Activated naive CD4-positive, alpha-beta T cell treated with anti-CD3 and anti-CD28 coated beads, Interleukin-2, amount 50 U/mL, for 72 hours (primary cell): ENCODE measurements around the gene USP49. TPM values are rescaled to one million over a fixed set of nuclear protein-coding genes. Genes with fewer than 3 reads are reported as not detected.

Experiments
- ATAC-seq, 2 donors: fragments of 150-1000 bp; cut with Tn5 transposase; 2 replicates each; pipeline ENCODE4 v1.10.0; 2021; ENCODE audit warnings: mild to moderate bottlenecking in 2 of 2, moderate library complexity in 2 of 2
- DNase-seq, 2 donors: peaks; one replicate each; pipeline ENCODE4 v3.0.0; 2021 to 2022; ENCODE audit warnings: low spot score in 2 of 2
- H3K27ac Mint-ChIP-seq, 2 donors: one replicate each; pipeline ENCODE4 v1.8.0; 2022; ENCODE audit warnings: mild to moderate bottlenecking in 2 of 2, mixed read lengths in 2 of 2
- H3K36me3 Mint-ChIP-seq, 2 donors: one replicate each; pipeline ENCODE4 v1.8.0; 2022; ENCODE audit warnings: mixed read lengths in 2 of 2
- H3K9me3 Mint-ChIP-seq, 2 donors: one replicate each; pipeline ENCODE4 v1.8.0; 2022; ENCODE audit warnings: mixed read lengths in 2 of 2
- total RNA-seq, 2 donors: library from RNA; stranded (reverse); gene quantifications; one replicate each; pipeline ENCODE4 v1.2.3, GENCODE V29; 2022

USP49 gene
- total RNA-seq, 2 donors from 2014 or later = 8.3 to 16.7 TPM

- Mint-ChIP-seq H3K9me3 (no peaks in the 10 kb centered on the region), H3K27ac (no peak overlapping the region), H3K36me3 (no peaks in the 10 kb centered on the region)
- ATAC-seq = no peak
- no peak for DNase-seq
Observed at GRCh38 chr6:41805830-41806774, 89.1 kb downstream of the USP49 start.

- Mint-ChIP-seq H3K36me3 (no peaks in the 10 kb centered on the region), H3K27ac (no peak overlapping the region), H3K9me3 (no peaks in the 10 kb centered on the region)
- ATAC-seq (no peak), DNase-seq (no peak)
Observed at GRCh38 chr6:41801380-41801779, 93.8 kb downstream of the USP49 start.

- Mint-ChIP-seq H3K9me3 (no peaks in the 10 kb centered on the region), H3K27ac (no peak overlapping the region), H3K36me3 (no peaks in the 10 kb centered on the region)
- ATAC-seq = no peak
- DNase-seq = no peak
Observed at GRCh38 chr6:41799559-41799911, 95.6 kb downstream of the USP49 start.

- H3K9me3 Mint-ChIP-seq = no peaks in the 10 kb centered on the region
Observed at GRCh38 chr6:41798901-41799558, 96.1 kb downstream of the USP49 start.

GRCh38 chr6:41796474-41796873 lies 98.7 kb downstream of the USP49 start:
- Mint-ChIP-seq H3K27ac (no peak overlapping the region), H3K9me3 (no peaks in the 10 kb centered on the region), H3K36me3 (no peaks in the 10 kb centered on the region)
- ATAC-seq = peak; percentile 18 to 79
- no peak for DNase-seq

More at GRCh38 chr6:41798901-41799558, 96.1 kb downstream of the USP49 start:
- Mint-ChIP-seq H3K27ac (no peak overlapping the region), H3K36me3 (no peaks in the 10 kb centered on the region)
- ATAC-seq = no peak
- no peak for DNase-seq

- Mint-ChIP-seq H3K27ac (peak overlapping the region in 1 of 2 donors; percentile 24), H3K36me3 (peaks cover 25% of the 10 kb centered on the region in 2 donors), H3K9me3 (no peaks in the 10 kb centered on the region)
- DNase-seq = no peak
- ATAC-seq = no peak
Observed at GRCh38 chr6:41791984-41792383, 103.2 kb downstream of the USP49 start.

GRCh38 chr6:41791305-41791704 lies 103.9 kb downstream of the USP49 start:
- no peak for DNase-seq
- no peak overlapping the region for H3K27ac Mint-ChIP-seq
- peaks cover 25 to 28% of the 10 kb centered on the region in 2 donors for H3K36me3 Mint-ChIP-seq

GRCh38 chr6:41790045-41790444 lies 105.1 kb downstream of the USP49 start:
- ATAC-seq (no peak), DNase-seq (no peak)
- H3K36me3 Mint-ChIP-seq = peaks cover 25 to 28% of the 10 kb centered on the region in 2 donors
- H3K9me3 Mint-ChIP-seq = no peaks in the 10 kb centered on the region
- H3K27ac Mint-ChIP-seq = peak overlapping the region; percentile 96 to 97

More at GRCh38 chr6:41791305-41791704, 103.9 kb downstream of the USP49 start:
- ATAC-seq = no peak
- no peaks in the 10 kb centered on the region for H3K9me3 Mint-ChIP-seq

GRCh38 chr6:41789390-41789724 lies 105.8 kb downstream of the USP49 start:
- H3K27ac Mint-ChIP-seq = peak overlapping the region; percentile 96 to 97
- no peaks in the 10 kb centered on the region for H3K9me3 Mint-ChIP-seq
- ATAC-seq (no peak), DNase-seq (no peak)
- peaks cover 25 to 28% of the 10 kb centered on the region in 2 donors for H3K36me3 Mint-ChIP-seq

- Mint-ChIP-seq H3K9me3 (no peaks in the 10 kb centered on the region), H3K27ac (peak within 1 kb of the TSS; percentile 97 to 99), H3K36me3 (peaks cover 25 to 28% of the 10 kb centered on the region in 2 donors)
- DNase-seq = peak; percentile 94 to 95
- ATAC-seq = peak; percentile 88
Observed at GRCh38 chr6:41787219-41787917, 107.8 kb downstream of the USP49 start, which contains the start of gene TOMM6. Gene TOMM6, plus strand, starts transcription at chr6:41787694. Its CDS starts 4 bp downstream, at chr6:41787698.

- H3K36me3 Mint-ChIP-seq = peaks cover 25 to 28% of the 10 kb centered on the region in 2 donors
- H3K9me3 Mint-ChIP-seq = no peaks in the 10 kb centered on the region
- peak overlapping the region; percentile 97 to 99 for H3K27ac Mint-ChIP-seq
- ATAC-seq (peak; percentile 79 to 80), DNase-seq (peak; percentile 84 to 97)
Observed at GRCh38 chr6:41786451-41787218, 108.5 kb downstream of the USP49 start.

GRCh38 chr6:41785689-41786450 lies 109.3 kb downstream of the USP49 start:
- Mint-ChIP-seq H3K36me3 (peaks cover 25 to 28% of the 10 kb centered on the region in 2 donors), H3K9me3 (no peaks in the 10 kb centered on the region), H3K27ac (no peak overlapping the region)
- no peak for ATAC-seq
- no peak for DNase-seq

GRCh38 chr6:41785254-41785653 lies 109.9 kb downstream of the USP49 start:
- DNase-seq (no peak), ATAC-seq (no peak)
- Mint-ChIP-seq H3K36me3 (peaks cover 23 to 25% of the 10 kb centered on the region in 2 donors), H3K9me3 (no peaks in the 10 kb centered on the region), H3K27ac (no peak overlapping the region)

GRCh38 chr6:41784581-41785171 lies 110.5 kb downstream of the USP49 start:
- H3K9me3 Mint-ChIP-seq = no peaks in the 10 kb centered on the region
- peaks cover 17 to 20% of the 10 kb centered on the region in 2 donors for H3K36me3 Mint-ChIP-seq
- DNase-seq (no peak), ATAC-seq (no peak)
- H3K27ac Mint-ChIP-seq = no peak overlapping the region

- H3K36me3 Mint-ChIP-seq = peaks cover 8 to 12% of the 10 kb centered on the region in 2 donors
- no peak for ATAC-seq
- no peak for DNase-seq
- no peaks in the 10 kb centered on the region for H3K9me3 Mint-ChIP-seq
- no peak overlapping the region for H3K27ac Mint-ChIP-seq
Observed at GRCh38 chr6:41783106-41783780, 111.9 kb downstream of the USP49 start.
